HL-60 (cell line): Measurements from ENCODE around the gene PALLD.

Experiments
- DNase-seq, 2 experiments: peaks; one replicate each; pipeline ENCODE4 v3.0.0-alpha.2; 2010 to 2020; ENCODE audit warnings: low read depth in 1 of 2, low spot score in 1 of 2
- H3K27ac ChIP-seq: fragments of 250-450 bp; sonication (Bioruptor Pico); replicated peaks from 2 replicates; pipeline ENCODE4 v1.5.1; 2020; ENCODE audit warnings: mild to moderate bottlenecking, moderate library complexity
- H3K27me3 ChIP-seq: fragments of 250-450 bp; sonication (Bioruptor Pico); 2 replicates; pipeline ENCODE4 v1.5.1; 2021; ENCODE audit warnings: mild to moderate bottlenecking, moderate library complexity; ENCODE audit not compliant: insufficient read depth, poor library complexity, severe bottlenecking
- H3K4me3 ChIP-seq: replicated peaks from 2 replicates; pipeline ENCODE4 v1.5.1; 2011; ENCODE audit warnings: mild to moderate bottlenecking, control low read depth, low read length; ENCODE audit not compliant: insufficient read depth
- GABPA ChIP-seq: IDR thresholded peaks from 2 replicates; pipeline ENCODE4 v1.6.1; 2012; ENCODE audit warnings: low read depth
- POLR2AphosphoS5 ChIP-seq: IDR thresholded peaks from 2 replicates; pipeline ENCODE4 v1.6.1; 2012; ENCODE audit warnings: low read depth
- SPI1 ChIP-seq: IDR thresholded peaks from 2 replicates; pipeline ENCODE4 v1.6.1; 2012; ENCODE audit warnings: low read depth, mild to moderate bottlenecking, borderline replicate concordance
- TF ChIP-seq, protein P1 (sequence below): IDR thresholded peaks from one replicate; pipeline ENCODE4 v1.5.1; 2011; ENCODE audit warnings: low read length, control low read depth, inconsistent platforms; ENCODE audit not compliant: insufficient read depth
- TF ChIP-seq, protein P2 (sequence below): IDR thresholded peaks from 2 replicates; pipeline ENCODE4 v1.6.1; 2012; ENCODE audit warnings: low read depth; ENCODE audit not compliant: insufficient replicate concordance

PALLD gene

DNA sequence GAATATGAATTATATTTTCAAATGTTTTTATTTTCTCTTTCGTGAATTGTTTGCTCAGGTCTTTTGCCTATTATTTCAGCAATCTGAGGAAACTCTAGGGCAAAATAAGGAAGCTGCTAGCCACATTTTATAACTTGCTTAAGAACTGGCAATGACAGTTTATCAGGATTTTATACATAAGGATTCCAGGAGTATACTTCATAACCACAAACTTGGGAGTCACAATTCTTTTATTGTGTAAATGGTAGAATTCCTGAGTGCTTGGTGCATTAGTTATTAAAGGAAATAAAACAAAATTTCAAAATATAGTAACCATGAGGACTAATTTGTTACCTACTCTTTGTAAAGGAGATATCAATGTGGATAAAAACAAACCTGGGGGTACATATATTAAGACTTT is 54.4 kb downstream of the PALLD start:
- TF ChIP-seq, protein P1, sequence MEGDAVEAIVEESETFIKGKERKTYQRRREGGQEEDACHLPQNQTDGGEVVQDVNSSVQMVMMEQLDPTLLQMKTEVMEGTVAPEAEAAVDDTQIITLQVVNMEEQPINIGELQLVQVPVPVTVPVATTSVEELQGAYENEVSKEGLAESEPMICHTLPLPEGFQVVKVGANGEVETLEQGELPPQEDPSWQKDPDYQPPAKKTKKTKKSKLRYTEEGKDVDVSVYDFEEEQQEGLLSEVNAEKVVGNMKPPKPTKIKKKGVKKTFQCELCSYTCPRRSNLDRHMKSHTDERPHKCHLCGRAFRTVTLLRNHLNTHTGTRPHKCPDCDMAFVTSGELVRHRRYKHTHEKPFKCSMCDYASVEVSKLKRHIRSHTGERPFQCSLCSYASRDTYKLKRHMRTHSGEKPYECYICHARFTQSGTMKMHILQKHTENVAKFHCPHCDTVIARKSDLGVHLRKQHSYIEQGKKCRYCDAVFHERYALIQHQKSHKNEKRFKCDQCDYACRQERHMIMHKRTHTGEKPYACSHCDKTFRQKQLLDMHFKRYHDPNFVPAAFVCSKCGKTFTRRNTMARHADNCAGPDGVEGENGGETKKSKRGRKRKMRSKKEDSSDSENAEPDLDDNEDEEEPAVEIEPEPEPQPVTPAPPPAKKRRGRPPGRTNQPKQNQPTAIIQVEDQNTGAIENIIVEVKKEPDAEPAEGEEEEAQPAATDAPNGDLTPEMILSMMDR = no peak
- TF ChIP-seq, protein P2, sequence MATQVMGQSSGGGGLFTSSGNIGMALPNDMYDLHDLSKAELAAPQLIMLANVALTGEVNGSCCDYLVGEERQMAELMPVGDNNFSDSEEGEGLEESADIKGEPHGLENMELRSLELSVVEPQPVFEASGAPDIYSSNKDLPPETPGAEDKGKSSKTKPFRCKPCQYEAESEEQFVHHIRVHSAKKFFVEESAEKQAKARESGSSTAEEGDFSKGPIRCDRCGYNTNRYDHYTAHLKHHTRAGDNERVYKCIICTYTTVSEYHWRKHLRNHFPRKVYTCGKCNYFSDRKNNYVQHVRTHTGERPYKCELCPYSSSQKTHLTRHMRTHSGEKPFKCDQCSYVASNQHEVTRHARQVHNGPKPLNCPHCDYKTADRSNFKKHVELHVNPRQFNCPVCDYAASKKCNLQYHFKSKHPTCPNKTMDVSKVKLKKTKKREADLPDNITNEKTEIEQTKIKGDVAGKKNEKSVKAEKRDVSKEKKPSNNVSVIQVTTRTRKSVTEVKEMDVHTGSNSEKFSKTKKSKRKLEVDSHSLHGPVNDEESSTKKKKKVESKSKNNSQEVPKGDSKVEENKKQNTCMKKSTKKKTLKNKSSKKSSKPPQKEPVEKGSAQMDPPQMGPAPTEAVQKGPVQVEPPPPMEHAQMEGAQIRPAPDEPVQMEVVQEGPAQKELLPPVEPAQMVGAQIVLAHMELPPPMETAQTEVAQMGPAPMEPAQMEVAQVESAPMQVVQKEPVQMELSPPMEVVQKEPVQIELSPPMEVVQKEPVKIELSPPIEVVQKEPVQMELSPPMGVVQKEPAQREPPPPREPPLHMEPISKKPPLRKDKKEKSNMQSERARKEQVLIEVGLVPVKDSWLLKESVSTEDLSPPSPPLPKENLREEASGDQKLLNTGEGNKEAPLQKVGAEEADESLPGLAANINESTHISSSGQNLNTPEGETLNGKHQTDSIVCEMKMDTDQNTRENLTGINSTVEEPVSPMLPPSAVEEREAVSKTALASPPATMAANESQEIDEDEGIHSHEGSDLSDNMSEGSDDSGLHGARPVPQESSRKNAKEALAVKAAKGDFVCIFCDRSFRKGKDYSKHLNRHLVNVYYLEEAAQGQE = no peak
- TF ChIP-seq POLR2AphosphoS5 (no peak), GABPA (no peak), SPI1 (no peak)

GRCh38 chr4:168551945-168552695 is 55.3 kb downstream of the PALLD start:
- TF ChIP-seq SPI1 (no peak), POLR2AphosphoS5 (no peak), GABPA (no peak)
- TF ChIP-seq, protein P1 = no peak
- TF ChIP-seq, protein P2 = no peak

More for the DNA sequence above, 54.4 kb downstream of the PALLD start:
- no peak overlapping the region for H3K27ac ChIP-seq
- no peaks in the 10 kb centered on the region for H3K27me3 ChIP-seq
- no peak overlapping the region for H3K4me3 ChIP-seq
- no peak for DNase-seq

GRCh38 chr4:168553714-168554370 is 57.0 kb downstream of the PALLD start:
- no peak overlapping the region for H3K4me3 ChIP-seq
- TF ChIP-seq, protein P1 = no peak
- TF ChIP-seq POLR2AphosphoS5 (no peak), SPI1 (no peak), GABPA (no peak)
- TF ChIP-seq, protein P2 = no peak
- H3K27me3 ChIP-seq = no peaks in the 10 kb centered on the region
- DNase-seq = no peak
- no peak overlapping the region for H3K27ac ChIP-seq

More at GRCh38 chr4:168551945-168552695, 55.3 kb downstream of the PALLD start:
- DNase-seq = no peak
- Histone ChIP-seq H3K27me3 (no peaks in the 10 kb centered on the region), H3K4me3 (no peak overlapping the region), H3K27ac (no peak overlapping the region)
